H1 (cell line): ENCODE data around the gene EZH1. TPM values are rescaled to one million over a fixed set of nuclear protein-coding genes. Genes with fewer than 3 reads are reported as not detected.

ENCODE experiments used
- CTCF ChIA-PET: fragments of 300-600 bp; sonication (Branson Sonifier 250); formaldehyde crosslinking; loops from one replicate; lab custom pipeline; 2021; ENCODE audit not compliant: partially characterized antibody; lab: Charles Lee
- POLR2A ChIA-PET: fragments of 300-600 bp; sonication (Branson Sonifier 250); formaldehyde crosslinking; loops from one replicate; lab custom pipeline; 2021; ENCODE audit warnings: inconsistent platforms; ENCODE audit not compliant: partially characterized antibody; lab: Charles Lee
- DNase-seq, 2 experiments: peaks; one replicate each; pipeline versions ENCODE4 v3.0.0 to v3.0.0-alpha.2; 2010 to 2022; ENCODE audit warnings: low spot score in 2 of 2, low read depth in 1 of 2, mixed read lengths in 1 of 2
- FAIRE-seq: peaks from 2 replicates; lab custom pipeline; 2011; peaks lifted over from hg19 to GRCh38; lab: Jason Lieb, UNC
- H2AFZ ChIP-seq: 2 replicates; pipeline ENCODE4 v1.8.1; 2012; ENCODE audit warnings: low read length, inconsistent platforms
- H2AK5ac ChIP-seq: 2 replicates; pipeline ENCODE4 v1.6.1; 2013; ENCODE audit warnings: low read depth, low read length
- H2BK120ac ChIP-seq: replicated peaks from 2 replicates; pipeline ENCODE3; 2013; ENCODE audit warnings: low read depth, low read length, inconsistent platforms
- H2BK12ac ChIP-seq: 2 replicates; pipeline ENCODE4 v1.6.1; 2013; ENCODE audit warnings: low read depth, low read length
- H2BK15ac ChIP-seq: 2 replicates; pipeline ENCODE4 v1.6.1; 2013; ENCODE audit warnings: low read length
- H2BK20ac ChIP-seq: 2 replicates; pipeline ENCODE4 v1.6.1; 2013; ENCODE audit warnings: low read length
- H2BK5ac ChIP-seq: 2 replicates; pipeline ENCODE4 v1.6.1; 2013; ENCODE audit warnings: low read depth, low read length
- H3K14ac ChIP-seq: 2 replicates; pipeline ENCODE4 v1.6.1; 2013; ENCODE audit warnings: inconsistent platforms; ENCODE audit not compliant: insufficient read length
- H3K18ac ChIP-seq: 2 replicates; pipeline ENCODE4 v1.6.1; 2013; ENCODE audit warnings: low read length; ENCODE audit errors: extremely low read depth
- H3K23ac ChIP-seq: 2 replicates; pipeline ENCODE4 v1.6.1; 2013; ENCODE audit warnings: inconsistent platforms; ENCODE audit not compliant: insufficient read length
- H3K23me2 ChIP-seq: 2 replicates; pipeline ENCODE4 v1.6.1; 2013; ENCODE audit warnings: low read depth, low read length
- H3K27ac ChIP-seq: 2 replicates; pipeline ENCODE4 v1.6.1; 2011; ENCODE audit warnings: low read depth, low read length, inconsistent platforms
- H3K27me3 ChIP-seq, 4 experiments: replicated peaks in 1 of 4; 1 replicate in 1 of 4; 2 replicates in 3 of 4; pipeline versions ENCODE4 v1.6.1 to v1.8.1; 2011 to 2013; ENCODE audit warnings: low read length in 3 of 4, mild to moderate bottlenecking in 3 of 4, inconsistent platforms in 2 of 4, mixed read lengths in 2 of 4, moderate library complexity in 1 of 4; ENCODE audit not compliant: control insufficient read depth in 3 of 4, insufficient read depth in 3 of 4; ENCODE audit errors: extremely low read depth in 1 of 4
- H3K36me3 ChIP-seq, 4 experiments: 2 replicates each; pipeline versions ENCODE4 v1.6.1 to v1.8.1; 2011 to 2013; ENCODE audit warnings: mild to moderate bottlenecking in 4 of 4, low read length in 3 of 4, moderate library complexity in 2 of 4, control low read depth in 1 of 4, inconsistent platforms in 1 of 4; ENCODE audit not compliant: insufficient read depth in 4 of 4, control insufficient read depth in 2 of 4
- H3K4ac ChIP-seq: replicated peaks from 2 replicates; pipeline ENCODE3; 2013; ENCODE audit warnings: low read length, low read depth, mixed read lengths, inconsistent platforms; ENCODE audit not compliant: insufficient read length
- H3K4me1 ChIP-seq, 4 experiments: replicated peaks in 1 of 4; 1 replicate in 1 of 4; 2 replicates in 3 of 4; pipeline versions ENCODE4 v1.6.1 to v1.8.1; 2011 to 2013; ENCODE audit warnings: low read length in 3 of 4, inconsistent platforms in 2 of 4, mixed read lengths in 1 of 4; ENCODE audit not compliant: insufficient read depth in 4 of 4, control insufficient read depth in 3 of 4
- H3K4me2 ChIP-seq, 2 experiments: 2 replicates each; pipeline versions ENCODE4 v1.6.1 to v1.8.1; 2011 to 2013; ENCODE audit warnings: low read depth in 2 of 2, low read length in 2 of 2, control low read depth in 1 of 2, inconsistent platforms in 1 of 2, mild to moderate bottlenecking in 1 of 2; ENCODE audit not compliant: insufficient read depth in 1 of 2
- H3K4me3 ChIP-seq, 4 experiments: fragments of 200-600, 300-600 bp in 1 of 4; sonication (generic), shearing (Covaris generic), sonication (Bioruptor Twin) in 1 of 4; 2 replicates each; pipeline versions ENCODE4 v1.5.1 to v1.8.1; 2011 to 2016; ENCODE audit warnings: low read length in 4 of 4, low read depth in 3 of 4, control low read depth in 2 of 4, inconsistent platforms in 2 of 4, mild to moderate bottlenecking in 2 of 4, mixed read lengths in 1 of 4, moderate library complexity in 1 of 4; ENCODE audit not compliant: insufficient read depth in 2 of 4; ENCODE audit errors: extremely low read depth in 1 of 4
- H3K56ac ChIP-seq: replicated peaks from 2 replicates; pipeline ENCODE3; 2013; ENCODE audit warnings: low read depth, mild to moderate bottlenecking, mixed read lengths, low read length, inconsistent platforms; ENCODE audit not compliant: insufficient read length
- H3K79me1 ChIP-seq: 2 replicates; pipeline ENCODE4 v1.6.1; 2013; ENCODE audit warnings: low read depth, low read length, control low read depth
- H3K79me2 ChIP-seq, 2 experiments: 2 replicates each; pipeline versions ENCODE4 v1.6.1 to v1.8.1; 2012 to 2013; ENCODE audit warnings: low read length in 2 of 2, mild to moderate bottlenecking in 2 of 2, inconsistent platforms in 1 of 2; ENCODE audit not compliant: insufficient read depth in 2 of 2, control insufficient read depth in 1 of 2
- H3K9ac ChIP-seq, 4 experiments: replicated peaks in 1 of 4; 1 replicate in 1 of 4; 2 replicates in 3 of 4; pipeline versions ENCODE4 v1.6.1 to v1.8.1; 2011 to 2013; ENCODE audit warnings: low read depth in 3 of 4, low read length in 3 of 4, control low read depth in 2 of 4, mild to moderate bottlenecking in 2 of 4, moderate library complexity in 2 of 4, inconsistent platforms in 1 of 4; ENCODE audit errors: extremely low read depth in 1 of 4
- H3K9me3 ChIP-seq, 2 experiments: 2 replicates each; pipeline versions ENCODE4 v1.6.1 to v1.8.1; 2012 to 2013; ENCODE audit warnings: mild to moderate bottlenecking in 2 of 2, moderate library complexity in 2 of 2, control low read depth in 1 of 2, inconsistent platforms in 1 of 2, low read depth in 1 of 2, low read length in 1 of 2, mixed read lengths in 1 of 2; ENCODE audit not compliant: insufficient read depth in 2 of 2
- H4K20me1 ChIP-seq, 2 experiments: replicated peaks in 1 of 2; 2 replicates each; pipeline versions ENCODE3 to v1.8.1; 2011 to 2013; ENCODE audit warnings: inconsistent platforms in 2 of 2, low read length in 2 of 2, mild to moderate bottlenecking in 1 of 2; ENCODE audit not compliant: insufficient read depth in 2 of 2, control insufficient read depth in 1 of 2
- H4K5ac ChIP-seq: 2 replicates; pipeline ENCODE4 v1.6.1; 2013; ENCODE audit warnings: low read length, low read depth, mixed read lengths, inconsistent platforms; ENCODE audit not compliant: insufficient read length
- H4K8ac ChIP-seq: 2 replicates; pipeline ENCODE4 v1.8.0; 2013; ENCODE audit warnings: mild to moderate bottlenecking, moderate library complexity, low read length, inconsistent platforms; ENCODE audit not compliant: insufficient read depth; ENCODE audit errors: extremely low read depth
- H4K91ac ChIP-seq: replicated peaks from 2 replicates; pipeline ENCODE3; 2013; ENCODE audit warnings: low read length, mixed read lengths, inconsistent platforms; ENCODE audit not compliant: insufficient read length
- RAD21 ChIP-seq, 2 experiments: IDR thresholded peaks in 1 of 2; conservative IDR thresholded peaks in 1 of 2; 2 replicates each; pipeline ENCODE4 v1.6.1; 2011; ENCODE audit warnings: low read depth in 2 of 2, low read length in 2 of 2, improper control_type of control experiment in 1 of 2, inconsistent platforms in 1 of 2, mild to moderate bottlenecking in 1 of 2, moderate library complexity in 1 of 2
- SIX5 ChIP-seq: IDR thresholded peaks from 2 replicates; pipeline ENCODE4 v1.6.1; 2011; ENCODE audit warnings: mild to moderate bottlenecking, low read depth, low read length
- WGBS, 2 experiments: shearing (Covaris generic) in 1 of 2; methylation state at CpG; one replicate each; pipeline versions ENCODE4 v1.1.6 to v1.1.7; 2013 to 2015; ENCODE audit warnings: low lambda C conversion rate in 2 of 2, mixed read lengths in 2 of 2, inconsistent platforms in 1 of 2, low coverage in 1 of 2, missing lambda C conversion rate in 1 of 2; ENCODE audit not compliant: insufficient replicate concordance in 2 of 2, insufficient coverage in 1 of 2, insufficient read length in 1 of 2; ENCODE audit errors: extremely low coverage in 1 of 2, missing lambda C conversion rate in 1 of 2; 5-methylcytosine and 5-hydroxymethylcytosine counted together
- polyA plus RNA-seq, 7 experiments: library from polyadenylated mRNA; depleted of rRNA in 3 of 7; stranded (reverse) in 5 of 7; unstranded in 2 of 7; fragments of >200 nt in 5 of 7; fragments of 200-250 nt in 2 of 7; gene quantifications; 1 replicate in 5 of 7; 2 replicates in 1 of 7; 4 replicates in 1 of 7; pipeline versions ENCODE4 v1.2.1 to v1.2.3, GENCODE V29; 2011 to 2013; ENCODE audit warnings: missing spikeins in 2 of 7, mixed read lengths in 2 of 7
- total RNA-seq: library from RNA; stranded (reverse); fragmentation: NEBNext Ultra II Directional; extraction: Animal tissue kit (Norgen Biotek cat#: 25700); gene quantifications from 2 replicates; pipeline ENCODE4 v1.2.1, GENCODE V29; 2021

The EZH1 gene
- total and polyA plus RNA-seq, 2 of the 8 experiments (the other 6 are each of a cell fraction or from before 2014, with no cell fraction given): 17.4 to 20.8 TPM

GRCh38 chr17:42686520-42687128, 58.2 kb downstream of the EZH1 start:
- no peak overlapping the region for H2BK12ac ChIP-seq
- TF ChIP-seq RAD21 (IDR thresholded peaks at IDR 0.05 in 1 of 2, conservative IDR thresholded peaks at IDR 0.05 in 1 of 2; ENCODE audit: low read depth in 2 of 2, low read length in 2 of 2): 0 out of 4 replicates have a peak, but pooled peaks of 1 of the 2 experiments have one; percentile 2
- no peak for TF ChIP-seq SIX5
- peaks cover 17% of the 10 kb centered on the region; the same call in 1 of the 2 replicates for H3K23me2 ChIP-seq
- H2BK120ac ChIP-seq: no peak overlapping the region
- H3K27me3 ChIP-seq: peaks cover 0 to 20% (median 15%) of the 10 kb centered on the region in 4 experiments; a peak in 5 of 7 replicates
- no peak overlapping the region for H3K9ac ChIP-seq
- no peak for FAIRE-seq
- H3K56ac ChIP-seq: no peak overlapping the region
- H3K23ac ChIP-seq: no peak overlapping the region
- H3K9me3 ChIP-seq: no peaks in the 10 kb centered on the region
- 88% methylated on average over 32 of the region's 32 CpGs; no CpG with 5 or more reads in 1 of the 2 experiments for WGBS, 2 experiments
- POLR2A ChIA-PET: interaction anchor here (1.2 kb wide), 1 partner anchor 14 kb away, joined by 4 read pairs; no protein-coding TSS in a partner anchor
- CTCF ChIA-PET: interaction anchor here (1.0 to 2.2 kb wide), 3 partner anchors 9 to 68 kb away, joined by 3 to 5 read pairs (median 4); no protein-coding TSS in a partner anchor
- H2AK5ac ChIP-seq: no peak overlapping the region
- DNase-seq: no peak
- H3K27ac ChIP-seq: no peak overlapping the region
- H3K14ac ChIP-seq: no peak overlapping the region
- no peak overlapping the region for H2BK15ac ChIP-seq
- no peak overlapping the region for H2BK5ac ChIP-seq
- no peak overlapping the region; the same call in 1 of the 2 replicates for H3K18ac ChIP-seq
- no peak overlapping the region for H2AFZ ChIP-seq
- H3K4me3 ChIP-seq: no peak overlapping the region
- no peak overlapping the region for H3K4me2 ChIP-seq
- no peak overlapping the region for H3K4ac ChIP-seq
- no peak overlapping the region for H2BK20ac ChIP-seq
- H4K20me1 ChIP-seq: peaks cover 0 to 7% of the 10 kb centered on the region in 2 experiments
- H3K79me1 ChIP-seq: no peaks in the 10 kb centered on the region
- peaks cover 0 to 4% (median 0%) of the 10 kb centered on the region in 4 experiments; a peak in 3 of 8 replicates for H3K36me3 ChIP-seq
- H3K4me1 ChIP-seq: peaks cover 0 to 11% (median 6%) of the 10 kb centered on the region in 4 experiments; a peak in 6 of 7 replicates
- H4K5ac ChIP-seq: no peak overlapping the region
- peak overlapping the region; percentile 37; the same call in 1 of the 2 replicates for H4K8ac ChIP-seq
- no peaks in the 10 kb centered on the region for H3K79me2 ChIP-seq
- no peak overlapping the region for H4K91ac ChIP-seq
